Keratinocyte (primary cell): Measurements from ENCODE around the gene WLS. TPM values are rescaled to one million over a fixed set of nuclear protein-coding genes. Genes with fewer than 3 reads are reported as not detected.

Experiments
- DNase-seq: peaks from one replicate; pipeline ENCODE4 v3.0.0-alpha.2; 2011; ENCODE audit warnings: low read depth, missing footprints, low spot score
- FAIRE-seq: peaks from 2 replicates; lab custom pipeline; 2011; peaks lifted over from hg19 to GRCh38; lab: Jason Lieb, UNC
- H2AFZ ChIP-seq: 2 replicates; pipeline ENCODE4 v1.6.0; 2012; ENCODE audit warnings: low read length, control low read depth, inconsistent platforms; ENCODE audit not compliant: control insufficient read depth
- H3K27ac ChIP-seq: 2 replicates; pipeline ENCODE4 v1.5.1; 2011; ENCODE audit warnings: low read length; ENCODE audit not compliant: control insufficient read depth, insufficient read depth
- H3K27me3 ChIP-seq: 3 replicates; pipeline ENCODE4 v1.6.0; 2011; ENCODE audit warnings: low read length; ENCODE audit not compliant: control insufficient read depth, insufficient read depth; ENCODE audit errors: extremely low read depth
- H3K36me3 ChIP-seq, 2 experiments: 2 replicates in 1 of 2; 3 replicates in 1 of 2; pipeline ENCODE4 v1.5.1; 2011; ENCODE audit warnings: low read length in 2 of 2, mild to moderate bottlenecking in 1 of 2; ENCODE audit not compliant: control insufficient read depth in 2 of 2, insufficient read depth in 2 of 2; ENCODE audit errors: extremely low read depth in 1 of 2
- H3K4me1 ChIP-seq: 3 replicates; pipeline ENCODE4 v1.5.1; 2011; ENCODE audit warnings: low read length; ENCODE audit not compliant: control insufficient read depth, insufficient read depth; ENCODE audit errors: extremely low read depth
- H3K4me2 ChIP-seq: 3 replicates; pipeline ENCODE4 v1.6.0; 2011; ENCODE audit warnings: low read depth, low read length; ENCODE audit not compliant: control insufficient read depth, insufficient read depth; ENCODE audit errors: extremely low read depth
- H3K4me3 ChIP-seq, 3 experiments: fragments of 200-600 bp in 1 of 3; sonication (generic) in 1 of 3; 2 replicates in 2 of 3; 3 replicates in 1 of 3; pipeline ENCODE4 v1.5.1; 2011 to 2016; ENCODE audit warnings: low read length in 3 of 3, mild to moderate bottlenecking in 3 of 3, control low read depth in 2 of 3, inconsistent platforms in 1 of 3, low read depth in 1 of 3, mixed read lengths in 1 of 3, mixed run types in 1 of 3, moderate library complexity in 1 of 3; ENCODE audit not compliant: control insufficient read depth in 2 of 3, insufficient read depth in 2 of 3; ENCODE audit errors: extremely low read depth in 1 of 3
- H3K79me2 ChIP-seq: 2 replicates; pipeline ENCODE4 v1.6.0; 2012; ENCODE audit warnings: low read length; ENCODE audit not compliant: control insufficient read depth, insufficient read depth
- H3K9ac ChIP-seq: 3 replicates; pipeline ENCODE4 v1.6.0; 2011; ENCODE audit warnings: low read length; ENCODE audit not compliant: control insufficient read depth, insufficient read depth; ENCODE audit errors: extremely low read depth
- H3K9me1 ChIP-seq: 3 replicates; pipeline ENCODE4 v1.6.0; 2011; ENCODE audit warnings: low read length; ENCODE audit not compliant: control insufficient read depth, insufficient read depth; ENCODE audit errors: extremely low read depth
- H3K9me3 ChIP-seq: 2 replicates; pipeline ENCODE4 v1.5.1; 2012; ENCODE audit warnings: low read depth, low read length; ENCODE audit not compliant: control insufficient read depth
- H4K20me1 ChIP-seq: 3 replicates; pipeline ENCODE4 v1.6.0; 2011; ENCODE audit warnings: low read length; ENCODE audit not compliant: control insufficient read depth, insufficient read depth; ENCODE audit errors: extremely low read depth
- CTCF ChIP-seq, 3 experiments: IDR thresholded peaks in 1 of 3; conservative IDR thresholded peaks in 1 of 3; optimal IDR thresholded peaks in 1 of 3; 2 replicates in 2 of 3; 3 replicates in 1 of 3; pipeline versions ENCODE3 to v1.5.1; 2011; ENCODE audit warnings: low read length in 3 of 3, mild to moderate bottlenecking in 3 of 3, moderate library complexity in 2 of 3, control low read depth in 1 of 3, inconsistent platforms in 1 of 3; ENCODE audit not compliant: insufficient read depth in 2 of 3; ENCODE audit errors: extremely low read depth in 1 of 3
- EZH2 ChIP-seq: IDR thresholded peaks from one replicate; pipeline ENCODE4 v1.6.1; 2012; ENCODE audit warnings: inconsistent platforms, mild to moderate bottlenecking, low read length, moderate library complexity
- dilution Hi-C: fragments of 300-500 bp; cut with MboI; formaldehyde crosslinking; loops from one replicate; pipeline ENCODE4 v1.7.0; 2020; ENCODE audit warnings: low sequenced_read_pairs; ENCODE audit not compliant: extremely low pct_ligation_motif_present
- polyA plus RNA-seq, 5 experiments: library from polyadenylated mRNA; depleted of rRNA in 3 of 5; stranded (reverse) in 3 of 5; stranded (forward) in 1 of 5; unstranded in 1 of 5; fragments of >200 nt; gene quantifications; 1 replicate in 1 of 5; 2 replicates in 3 of 5; 3 replicates in 1 of 5; pipeline versions ENCODE4 v1.2.1 to v1.2.3, GENCODE V29; 2011 to 2012; ENCODE audit warnings: missing spikeins in 2 of 5, low read depth in 1 of 5, low replicate concordance in 1 of 5

WLS gene
- polyA plus RNA-seq, 1 donor (not counting 4 experiments of a cell fraction or from before 2014, with no cell fraction given) = 92.4 TPM

GRCh38 chr1:68117416-68117815 lies 114.9 kb downstream of the WLS start:
- H3K27ac ChIP-seq = no peak overlapping the region
- H3K79me2 ChIP-seq = no peaks in the 10 kb centered on the region
- H3K4me2 ChIP-seq = no peak overlapping the region
- no peak overlapping the region for H3K9ac ChIP-seq
- no peaks in the 10 kb centered on the region for H4K20me1 ChIP-seq
- H3K9me3 ChIP-seq = no peaks in the 10 kb centered on the region
- H3K36me3 ChIP-seq = peaks cover 1 to 3% of the 10 kb centered on the region in 2 experiments
- no peak for DNase-seq
- no peak overlapping the region for H3K4me3 ChIP-seq
- dilution Hi-C loops = no loop called here
- no peaks in the 10 kb centered on the region for H3K27me3 ChIP-seq
- no peak for FAIRE-seq
- TF ChIP-seq CTCF (optimal IDR thresholded peaks at IDR 0.05 in 1 of 3, IDR thresholded peaks at IDR 0.05 in 1 of 3, conservative IDR thresholded peaks at IDR 0.05 in 1 of 3; ENCODE audit: extremely low read depth in 1 of 3, insufficient read depth in 2 of 3, low read length in 3 of 3) (no peak), EZH2 (no peak)
- H2AFZ ChIP-seq = no peak overlapping the region
- no peaks in the 10 kb centered on the region for H3K9me1 ChIP-seq
- H3K4me1 ChIP-seq = no peaks in the 10 kb centered on the region

- dilution Hi-C loops = no loop called here
- Histone ChIP-seq H2AFZ (no peak overlapping the region), H3K4me1 (no peaks in the 10 kb centered on the region), H4K20me1 (no peaks in the 10 kb centered on the region), H3K27me3 (no peaks in the 10 kb centered on the region), H3K9me1 (no peaks in the 10 kb centered on the region), H3K27ac (no peak overlapping the region), H3K79me2 (no peaks in the 10 kb centered on the region), H3K4me2 (no peak overlapping the region), H3K9me3 (no peaks in the 10 kb centered on the region), H3K36me3 (peaks cover 1 to 3% of the 10 kb centered on the region in 2 experiments), H3K9ac (no peak overlapping the region), H3K4me3 (no peak overlapping the region)
- DNase-seq (no peak), FAIRE-seq (peak; percentile 65)
- peak; percentile 56 to 71 (median 61) for TF ChIP-seq CTCF (optimal IDR thresholded peaks at IDR 0.05 in 1 of 3, IDR thresholded peaks at IDR 0.05 in 1 of 3, conservative IDR thresholded peaks at IDR 0.05 in 1 of 3; ENCODE audit: extremely low read depth in 1 of 3, insufficient read depth in 2 of 3, low read length in 3 of 3)
- no peak for TF ChIP-seq EZH2
These were observed 115.6 kb downstream of the WLS start for GRCh38 chr1:68116643-68117235.
